Brain pericyte (primary cell): ENCODE results near the gene CYP2A7.
"Not testable (repeated sequence)": the region's sequence is repeated elsewhere in the genome, so short reads cannot be mapped to it uniquely, and the experiment has no call there.

Experiments
- DNase-seq: peaks from one replicate; pipeline ENCODE4 v3.0.0-alpha.2; 2012; ENCODE audit warnings: low read depth, low spot score

Gene CYP2A7

GRCh38 chr19:40842997-40843652 lies 38.9 kb downstream of the CYP2A7 start:
- DNase-seq: not testable (repeated sequence)

- DNase-seq: not testable (repeated sequence)
Observed at GRCh38 chr19:40842012-40842411, 40.0 kb downstream of the CYP2A7 start.

- DNase-seq: not testable (repeated sequence)
Observed at GRCh38 chr19:40838477-40838876, 43.6 kb downstream of the CYP2A7 start.

- DNase-seq: no peak
Observed at GRCh38 chr19:40836754-40837429, 45.1 kb downstream of the CYP2A7 start.

- not testable (repeated sequence) for DNase-seq
Observed at GRCh38 chr19:40833728-40834533, 48.1 kb downstream of the CYP2A7 start.

- not testable (repeated sequence) for DNase-seq
Observed at GRCh38 chr19:40832431-40832790, 49.6 kb downstream of the CYP2A7 start.

- peak; percentile 79 for DNase-seq
Observed at GRCh38 chr19:40831502-40832430, 50.3 kb downstream of the CYP2A7 start.

- not testable (repeated sequence) for DNase-seq
Observed at GRCh38 chr19:40830741-40831140, 51.3 kb downstream of the CYP2A7 start.

GRCh38 chr19:40829205-40829604 lies 52.8 kb downstream of the CYP2A7 start:
- no peak for DNase-seq

GRCh38 chr19:40827386-40828247 lies 54.4 kb downstream of the CYP2A7 start:
- DNase-seq: no peak

- DNase-seq: not testable (repeated sequence)
Observed at GRCh38 chr19:40826699-40827385, 55.2 kb downstream of the CYP2A7 start.

- DNase-seq: not testable (repeated sequence)
Observed at GRCh38 chr19:40826312-40826698, 55.7 kb downstream of the CYP2A7 start.

- not testable (repeated sequence) for DNase-seq
Observed at GRCh38 chr19:40825460-40826095, 56.5 kb downstream of the CYP2A7 start.
